Ascending aorta (tissue), 2 donors: ENCODE results near the gene ENTPD3. TPM values are rescaled to one million over a fixed set of nuclear protein-coding genes. Genes with fewer than 3 reads are reported as not detected.
"Not testable (repeated sequence)": the region's sequence is repeated elsewhere in the genome, so short reads cannot be mapped to it uniquely, and the experiment has no call there.

ENCODE experiments used
- DNase-seq, 2 donors: peaks; one replicate each; pipeline ENCODE4 v3.0.0-alpha.2; 2019; ENCODE audit warnings: low spot score in 2 of 2
- H3K27ac ChIP-seq, 2 donors: fragments of 200-600 bp; sonication (generic); one replicate each; pipeline ENCODE4 v1.5.1; 2016 to 2017; ENCODE audit warnings: mild to moderate bottlenecking in 1 of 2
- H3K27me3 ChIP-seq: fragments of 200-600 bp; sonication (generic); one replicate; pipeline ENCODE4 v1.5.1; 2017
- H3K36me3 ChIP-seq, 2 donors: fragments of 200-600 bp; sonication (generic); one replicate each; pipeline ENCODE4 v1.5.1; 2016
- H3K4me1 ChIP-seq, 2 donors: fragments of 200-600 bp; sonication (generic); one replicate each; pipeline ENCODE4 v1.5.1; 2016 to 2017; ENCODE audit warnings: mild to moderate bottlenecking in 1 of 2
- H3K4me3 ChIP-seq, 2 donors: fragments of 200-600 bp; sonication (generic); one replicate each; pipeline ENCODE4 v1.5.1; 2016 to 2017; ENCODE audit warnings: mild to moderate bottlenecking in 1 of 2
- H3K9me3 ChIP-seq, 2 donors: fragments of 200-600 bp; sonication (generic); one replicate each; pipeline ENCODE4 v1.5.1; 2016
- CTCF ChIP-seq, 3 experiments: fragments of 200-600 bp in 2 of 3; fragments of 450-650 bp in 1 of 3; sonication (generic) in 2 of 3; IDR thresholded peaks; one replicate each; pipeline ENCODE4 v1.5.1; 2016 to 2019; ENCODE audit warnings: antibody characterized with exemption in 3 of 3, mild to moderate bottlenecking in 1 of 3, moderate library complexity in 1 of 3
- intact Hi-C: fragments of 100-400 bp; cut with DNase I; formaldehyde crosslinking; loops from one replicate; pipeline ENCODE4 v1.15.1; 2023
- total RNA-seq: library from RNA; depleted of rRNA; stranded (reverse); fragments of >200 nt; gene quantifications from one replicate; pipeline ENCODE4 v1.1.0, GENCODE V29; 2016

Gene ENTPD3
- total RNA-seq, 1 donor from 2014 or later: 1.6 TPM

GRCh38 chr3:40461161-40461560 lies 74.2 kb downstream of the ENTPD3 start:
- H3K4me1 ChIP-seq: peaks cover 0 to 15% of the 10 kb centered on the region in 2 donors
- DNase-seq: no peak
- intact Hi-C loops: no loop called here
- H3K9me3 ChIP-seq: no peaks in the 10 kb centered on the region
- H3K4me3 ChIP-seq: no peak overlapping the region
- H3K27ac ChIP-seq: no peak overlapping the region
- peaks cover 56 to 67% of the 10 kb centered on the region in 2 donors for H3K36me3 ChIP-seq
- no peaks in the 10 kb centered on the region for H3K27me3 ChIP-seq
- no peak for TF ChIP-seq CTCF (IDR thresholded peaks at IDR 0.05)

- H3K27me3 ChIP-seq, H3K9me3 ChIP-seq, H3K27ac ChIP-seq, intact Hi-C loops, DNase-seq, H3K4me1 ChIP-seq, H3K4me3 ChIP-seq: not testable (repeated sequence)
- peaks cover 56 to 75% of the 10 kb centered on the region in 2 donors for H3K36me3 ChIP-seq
Measured at GRCh38 chr3:40462838-40463237, 75.9 kb downstream of the ENTPD3 start.

GRCh38 chr3:40463579-40463978 lies 76.6 kb downstream of the ENTPD3 start:
- peaks cover 0 to 2% of the 10 kb centered on the region in 2 donors for H3K4me1 ChIP-seq
- no peak for DNase-seq
- H3K9me3 ChIP-seq: no peaks in the 10 kb centered on the region
- intact Hi-C loops: no loop called here
- H3K4me3 ChIP-seq: no peak overlapping the region
- H3K27me3 ChIP-seq: no peaks in the 10 kb centered on the region
- H3K36me3 ChIP-seq: peaks cover 56 to 71% of the 10 kb centered on the region in 2 donors
- TF ChIP-seq CTCF (IDR thresholded peaks at IDR 0.05): no peak
- H3K27ac ChIP-seq: no peak overlapping the region

- no peaks in the 10 kb centered on the region for H3K9me3 ChIP-seq
- H3K36me3 ChIP-seq: peaks cover 48 to 61% of the 10 kb centered on the region in 2 donors
- TF ChIP-seq CTCF (IDR thresholded peaks at IDR 0.05): no peak
- intact Hi-C loops: no loop called here
- no peak overlapping the region for H3K4me3 ChIP-seq
- DNase-seq: no peak
- H3K4me1 ChIP-seq: no peaks in the 10 kb centered on the region
- no peaks in the 10 kb centered on the region for H3K27me3 ChIP-seq
- H3K27ac ChIP-seq: no peak overlapping the region
Measured at GRCh38 chr3:40464339-40465110, 77.5 kb downstream of the ENTPD3 start.

GRCh38 chr3:40465111-40465407 lies 78.1 kb downstream of the ENTPD3 start:
- Histone ChIP-seq H3K9me3 (no peaks in the 10 kb centered on the region), H3K4me3 (no peak overlapping the region), H3K36me3 (peaks cover 43 to 56% of the 10 kb centered on the region in 2 donors), H3K27ac (no peak overlapping the region), H3K27me3 (no peaks in the 10 kb centered on the region), H3K4me1 (no peaks in the 10 kb centered on the region)
- TF ChIP-seq CTCF (IDR thresholded peaks at IDR 0.05): no peak
- intact Hi-C loops: no loop called here
- DNase-seq: no peak

- no peak overlapping the region for H3K4me3 ChIP-seq
- H3K27me3 ChIP-seq: no peaks in the 10 kb centered on the region
- H3K4me1 ChIP-seq: no peaks in the 10 kb centered on the region
- H3K9me3 ChIP-seq: no peaks in the 10 kb centered on the region
- TF ChIP-seq CTCF (IDR thresholded peaks at IDR 0.05): no peak
- no peak for DNase-seq
- intact Hi-C loops: no loop called here
- peaks cover 39 to 52% of the 10 kb centered on the region in 2 donors for H3K36me3 ChIP-seq
- no peak overlapping the region for H3K27ac ChIP-seq
Measured at GRCh38 chr3:40465456-40465855, 78.5 kb downstream of the ENTPD3 start.
